SW 1271 (cell line): ENCODE results near the gene NMNAT3.
A peak's percentile ranks its signal among the peaks of the same experiment; 100 is the strongest.

Experiments used
- DNase-seq, 2 experiments: peaks; one replicate each; lab custom pipeline; 2025; lab: John Stamatoyannopoulos, UW

Gene NMNAT3

GRCh38 chr3:139578783-139579182, 99.0 kb downstream of the NMNAT3 start:
- DNase-seq, result no peak

- DNase-seq, result no peak
Measured at GRCh38 chr3:139577909-139578308, 99.9 kb downstream of the NMNAT3 start.

GRCh38 chr3:139577346-139577745, 100.4 kb downstream of the NMNAT3 start:
- no peak for DNase-seq

DNA sequence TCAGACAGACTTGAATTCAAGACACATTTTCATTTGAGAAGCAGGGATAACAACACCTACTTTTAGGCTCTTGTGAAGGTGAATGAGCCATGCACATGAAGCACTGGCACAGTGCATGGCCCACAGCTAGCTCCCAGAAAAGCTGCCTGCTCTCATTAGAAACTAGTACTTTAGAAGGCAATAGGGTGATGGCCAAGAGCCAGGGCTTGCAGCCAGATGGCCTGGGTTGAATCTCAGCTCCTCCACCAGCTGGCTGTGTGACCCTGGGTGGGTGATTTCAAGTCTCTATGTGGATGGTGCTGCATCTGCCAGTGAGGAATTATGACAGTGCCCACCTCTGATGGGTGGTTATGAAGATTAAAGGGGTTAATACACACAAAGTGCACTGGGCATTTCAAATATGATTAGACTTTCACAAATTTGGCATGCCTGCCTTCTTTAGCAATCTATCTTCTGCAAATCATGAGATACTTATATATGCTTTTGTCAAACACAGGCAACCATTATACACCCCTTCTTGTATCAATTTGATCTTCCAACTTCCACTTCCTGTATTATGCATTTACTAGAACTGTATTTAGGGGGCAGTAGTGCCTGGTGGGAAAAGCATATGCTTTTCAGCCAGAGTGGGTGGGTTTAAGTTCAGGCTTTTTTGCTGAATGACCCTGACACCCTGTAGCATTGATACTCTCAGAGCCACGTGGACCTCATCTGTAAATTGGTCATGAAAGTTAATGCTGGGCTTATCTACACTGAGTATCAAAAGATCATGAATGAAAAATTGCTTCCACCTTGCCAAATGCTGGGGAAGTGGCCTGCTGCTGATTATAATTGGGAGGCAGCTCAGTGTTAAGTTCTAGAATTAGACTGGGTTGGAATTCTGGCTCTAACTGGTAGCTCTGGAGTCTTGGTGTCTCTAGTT, 103.5 kb downstream of the NMNAT3 start:
- no peak for DNase-seq

GRCh38 chr3:139572847-139573672, 104.7 kb downstream of the NMNAT3 start:
- DNase-seq, result no peak

GRCh38 chr3:139571711-139572110, 106.1 kb downstream of the NMNAT3 start:
- no peak for DNase-seq

- DNase-seq, result no peak
Measured at GRCh38 chr3:139564294-139564861, 113.4 kb downstream of the NMNAT3 start.

DNA sequence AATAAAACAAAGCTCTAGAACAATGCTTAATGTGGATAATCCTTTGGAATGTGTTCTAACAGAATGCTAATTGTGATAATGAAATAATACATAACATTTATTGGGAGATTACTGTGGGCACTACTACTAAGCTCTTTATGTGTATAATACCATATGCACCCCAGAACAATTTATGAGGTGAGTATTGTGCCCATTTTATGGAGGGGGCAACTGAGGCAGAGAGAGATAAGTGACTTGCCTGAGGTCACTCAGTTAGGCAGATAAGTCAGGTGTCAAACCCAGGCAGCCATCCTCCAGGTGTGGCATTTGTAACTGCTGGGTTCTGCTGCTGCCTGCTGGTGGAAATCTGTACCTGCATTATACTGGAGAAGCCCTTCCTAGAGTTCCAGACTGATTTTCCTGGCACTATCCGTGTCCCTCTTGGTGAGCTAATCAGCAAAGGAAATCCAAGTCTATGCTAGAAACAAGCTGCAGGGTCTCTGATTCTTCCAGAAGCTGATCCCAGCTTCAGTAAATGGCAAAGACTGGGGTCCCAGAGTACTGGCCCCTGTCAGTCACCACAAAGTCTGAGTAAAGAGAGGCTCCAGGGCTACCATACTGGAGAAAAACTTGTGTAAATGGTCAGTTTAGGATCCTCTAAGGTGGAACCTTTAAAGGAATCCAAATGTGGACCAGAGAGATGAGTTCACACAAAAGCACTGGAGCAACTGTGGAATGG, 115.7 kb downstream of the NMNAT3 start:
- peak in 1 of 2 experiments; percentile 22 for DNase-seq

GRCh38 chr3:139561255-139561817, 116.4 kb downstream of the NMNAT3 start:
- no peak for DNase-seq

- DNase-seq, result no peak
Measured at GRCh38 chr3:139560411-139560810, 117.4 kb downstream of the NMNAT3 start.

DNA sequence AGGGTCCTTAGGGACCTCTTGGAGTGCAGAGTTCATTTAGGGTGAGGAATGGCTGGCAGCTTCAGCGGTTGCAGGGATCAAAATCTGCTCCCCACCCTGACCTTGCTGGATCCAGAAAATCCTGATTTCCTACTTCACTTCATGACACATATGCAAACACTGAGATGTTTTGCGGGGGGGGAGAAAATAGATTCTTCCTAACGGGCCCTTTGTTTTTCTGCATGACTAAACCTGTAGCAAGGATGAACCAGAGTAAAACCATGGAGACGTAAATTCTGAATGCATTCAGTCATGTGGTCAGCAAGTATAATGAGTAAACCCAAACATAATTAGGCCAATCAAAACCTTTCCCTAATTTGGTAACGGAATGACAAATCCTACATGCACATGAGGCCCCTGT, 118.2 kb downstream of the NMNAT3 start:
- DNase-seq, result no peak

GRCh38 chr3:139558351-139559266, 119.2 kb downstream of the NMNAT3 start:
- no peak for DNase-seq

DNA sequence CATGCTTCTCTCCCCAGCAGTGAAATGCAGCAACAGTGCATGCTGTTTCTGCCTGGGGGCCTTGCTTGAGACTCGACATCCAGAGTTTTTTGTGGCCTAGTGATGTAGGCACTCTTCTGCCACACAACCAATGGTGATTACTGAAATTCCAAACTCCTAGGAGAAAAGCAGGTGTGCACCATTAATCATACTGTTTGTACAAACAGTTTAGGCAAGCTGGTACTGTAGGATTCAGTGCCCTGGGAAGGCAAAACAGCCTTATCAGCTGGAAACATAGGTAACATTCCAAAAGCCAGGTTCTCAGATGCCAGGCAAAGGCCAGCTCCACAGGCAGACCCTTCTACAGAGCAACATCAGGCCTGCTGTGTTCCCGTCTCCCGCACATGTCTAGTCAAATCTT, 120.7 kb downstream of the NMNAT3 start:
- no peak for DNase-seq

DNA sequence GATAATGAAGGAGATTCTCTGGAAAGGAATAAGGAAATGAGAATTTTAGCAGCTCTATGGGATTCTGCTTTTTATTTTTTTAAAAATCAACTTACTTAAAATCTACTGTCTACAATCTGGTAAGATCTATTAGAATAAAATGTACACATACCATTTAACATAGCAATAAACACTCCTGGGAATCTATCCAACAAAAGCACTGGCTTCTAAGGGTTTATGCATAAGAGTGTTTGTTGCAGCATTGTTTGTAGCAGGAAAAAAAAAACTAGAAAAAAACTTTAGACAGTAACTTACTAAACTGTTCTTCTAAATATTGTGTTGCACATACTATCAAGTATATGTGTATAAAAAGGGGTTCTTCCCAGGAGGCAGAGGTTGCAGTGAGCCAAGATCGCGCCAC, 122.5 kb downstream of the NMNAT3 start:
- no peak for DNase-seq

DNA sequence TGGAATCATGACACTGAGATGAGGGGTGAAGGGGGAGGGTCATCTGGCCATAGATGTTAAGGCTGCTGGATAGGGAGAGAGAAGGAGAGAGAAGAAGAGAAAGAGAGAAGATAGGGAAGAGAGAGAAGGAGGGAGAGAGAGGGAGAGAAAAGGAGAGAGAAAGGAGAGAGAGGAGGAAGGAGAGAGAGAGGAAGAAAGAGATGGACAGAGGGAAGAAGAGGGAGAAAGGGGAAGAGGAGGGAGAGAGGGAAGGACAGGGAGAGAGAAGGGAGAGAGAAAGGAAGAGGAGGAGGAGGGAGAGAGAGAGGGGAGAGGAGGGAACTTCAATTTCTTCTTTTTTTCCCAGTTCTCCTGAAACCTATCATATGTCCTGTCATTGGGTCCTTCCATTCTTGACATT, 123.1 kb downstream of the NMNAT3 start:
- no peak for DNase-seq

DNA sequence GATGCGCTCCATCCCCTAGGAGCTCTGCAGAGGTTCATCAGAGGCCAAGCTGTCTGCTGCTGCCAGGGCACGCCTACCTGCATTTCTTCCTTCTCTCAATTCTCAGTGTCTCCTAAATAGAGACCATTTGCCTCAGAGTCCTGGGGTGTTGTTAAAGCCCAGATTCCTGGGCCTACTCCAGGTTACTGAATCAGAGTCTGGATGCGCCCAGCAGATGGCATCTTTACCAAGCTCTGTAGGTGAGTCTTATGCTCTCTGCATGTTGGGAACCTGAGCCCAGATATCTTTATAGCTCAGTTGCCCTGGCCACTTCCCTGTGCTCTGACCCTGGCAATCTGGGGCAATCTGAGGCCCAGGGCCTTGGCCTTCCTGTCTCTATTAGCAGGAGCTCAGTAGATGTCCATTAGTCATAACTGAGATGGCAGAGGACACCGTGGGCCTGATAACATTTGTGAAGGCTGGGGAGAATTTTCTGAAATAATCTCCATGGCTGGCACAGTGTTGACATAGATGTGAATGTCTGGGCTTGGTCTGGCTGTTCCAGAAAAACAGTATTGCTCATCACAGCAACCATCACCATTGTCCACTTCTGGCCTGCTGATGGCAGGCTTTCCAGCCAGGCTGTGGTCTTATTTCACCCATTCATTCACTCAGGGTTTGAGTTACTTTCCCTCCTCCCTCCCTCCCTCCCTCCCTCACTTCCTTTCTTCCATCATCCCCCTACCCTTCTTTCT, 125.0 kb downstream of the NMNAT3 start:
- no peak for DNase-seq

GRCh38 chr3:139548801-139549200, 129.0 kb downstream of the NMNAT3 start:
- no peak for DNase-seq

GRCh38 chr3:139547666-139548065, 130.1 kb downstream of the NMNAT3 start:
- no peak for DNase-seq

- DNase-seq, result no peak
Measured at GRCh38 chr3:139546772-139547171, 131.0 kb downstream of the NMNAT3 start.
